OCI-LY7 (cell line): Measurements from ENCODE around the gene CASP9. TPM values are rescaled to one million over a fixed set of nuclear protein-coding genes. Genes with fewer than 3 reads are reported as not detected.

Experiments
- BruUV-seq: library from RNA; stranded (reverse); fragments of 400-500 nt; replicated peaks from 2 replicates; lab custom pipeline; 2021; lab: Mats Ljungman, UMichigan
- CTCF ChIA-PET: fragments of 300-600 bp; sonication (Branson Sonifier 250); formaldehyde crosslinking; loops from one replicate; lab custom pipeline; 2022; ENCODE audit warnings: antibody characterized with exemption; ENCODE audit not compliant: unreplicated experiment; lab: Charles Lee
- POLR2A ChIA-PET: fragments of 300-600 bp; sonication (Branson Sonifier 250); formaldehyde crosslinking; loops from one replicate; lab custom pipeline; 2022; ENCODE audit warnings: antibody characterized with exemption; lab: Charles Lee
- DNase-seq: peaks from one replicate; pipeline ENCODE4 v3.0.0-alpha.2; 2015; ENCODE audit warnings: low spot score
- H2AFZ ChIP-seq: fragments of 200-600 bp; sonication (generic), shearing (Covaris generic); 2 replicates; pipeline ENCODE4 v1.6.1; 2014; ENCODE audit warnings: mild to moderate bottlenecking, antibody characterized with exemption, low read length, moderate library complexity
- H3K27ac ChIP-seq: fragments of 200-600 bp; sonication (generic); 2 replicates; pipeline ENCODE4 v1.5.1; 2014; ENCODE audit warnings: mixed run types, low read depth, mild to moderate bottlenecking, moderate library complexity, low read length, inconsistent platforms; ENCODE audit not compliant: poor library complexity, severe bottlenecking
- H3K36me3 ChIP-seq: fragments of 200-600 bp; sonication (generic); 2 replicates; pipeline ENCODE4 v1.6.1; 2014; ENCODE audit warnings: mild to moderate bottlenecking, antibody characterized with exemption, low read length, moderate library complexity, mixed read lengths; ENCODE audit not compliant: insufficient read depth
- H3K4me1 ChIP-seq: fragments of 200-600 bp; sonication (generic); 2 replicates; pipeline ENCODE4 v1.5.1; 2014; ENCODE audit warnings: mild to moderate bottlenecking, low read length; ENCODE audit not compliant: insufficient read depth, poor library complexity, severe bottlenecking
- H3K4me2 ChIP-seq: fragments of 200-600 bp; sonication (generic); 2 replicates; pipeline ENCODE4 v1.6.1; 2014; ENCODE audit warnings: mild to moderate bottlenecking, low read length
- H3K4me3 ChIP-seq: fragments of 200-600 bp; sonication (generic); 2 replicates; pipeline ENCODE4 v1.5.1; 2014; ENCODE audit warnings: mild to moderate bottlenecking, low read depth, low read length; ENCODE audit not compliant: poor library complexity, severe bottlenecking
- H3K79me2 ChIP-seq: fragments of 200-600 bp; sonication (generic); 2 replicates; pipeline ENCODE4 v1.6.1; 2016; ENCODE audit warnings: low read depth, mild to moderate bottlenecking, low read length, moderate library complexity, mixed read lengths; ENCODE audit not compliant: insufficient read depth
- H3K9me2 ChIP-seq: fragments of 200-600 bp; sonication (generic); 2 replicates; pipeline ENCODE4 v1.6.1; 2016; ENCODE audit warnings: mild to moderate bottlenecking, low read length, mixed read lengths; ENCODE audit not compliant: insufficient read depth
- H3K9me3 ChIP-seq: fragments of 200-600 bp; sonication (generic); 2 replicates; pipeline ENCODE4 v1.6.1; 2014; ENCODE audit warnings: mild to moderate bottlenecking, mixed run types, low read length, mixed read lengths
- H4K20me1 ChIP-seq: fragments of 200-600 bp; sonication (generic); 2 replicates; pipeline ENCODE4 v1.6.1; 2014; ENCODE audit warnings: mild to moderate bottlenecking, antibody characterized with exemption, low read length, moderate library complexity, mixed read lengths; ENCODE audit not compliant: insufficient read depth
- CTCF ChIP-seq: fragments of 200-600 bp; sonication (generic); conservative IDR thresholded peaks from 2 replicates; pipeline ENCODE4 v1.5.1; 2014; ENCODE audit warnings: mild to moderate bottlenecking, antibody characterized with exemption, low read length, moderate library complexity, mixed read lengths
- EZH2phosphoT487 ChIP-seq: fragments of 200-600 bp; sonication (generic); IDR thresholded peaks from 2 replicates; pipeline ENCODE4 v1.6.1; 2018; ENCODE audit warnings: low read depth, borderline replicate concordance, mild to moderate bottlenecking, mixed run types, antibody characterized with exemption, low read length, moderate library complexity, mixed read lengths
- intact Hi-C: fragments of 100-400 bp; cut with micrococcal nuclease; formaldehyde crosslinking; loops from one replicate; pipeline ENCODE4 v1.10.0; 2022; ENCODE audit not compliant: unreplicated experiment
- total RNA-seq, 2 experiments: library from RNA; depleted of rRNA in 1 of 2; stranded (reverse); fragments of >200 nt in 1 of 2; shearing (Covaris generic) in 1 of 2; gene quantifications; 2 replicates each; pipeline ENCODE4 v1.2.3, GENCODE V29; 2014 to 2022

CASP9 gene
- total RNA-seq, 2 experiments from 2014 or later: 14.5 to 17.6 TPM

GRCh38 chr1:15449567-15449966 lies 74.4 kb downstream of the CASP9 start:
- CTCF ChIA-PET: no interaction called here
- H3K9me2 ChIP-seq: no peaks in the 10 kb centered on the region
- no peak for TF ChIP-seq CTCF
- no peak for TF ChIP-seq EZH2phosphoT487
- intact Hi-C loops: no loop called here
- DNase-seq: no peak
- H3K36me3 ChIP-seq: no peaks in the 10 kb centered on the region
- H3K4me1 ChIP-seq: no peaks in the 10 kb centered on the region
- BruUV-seq: no TSS peak
- H2AFZ ChIP-seq: no peak overlapping the region
- no peaks in the 10 kb centered on the region for H3K79me2 ChIP-seq
- no peaks in the 10 kb centered on the region for H3K9me3 ChIP-seq
- POLR2A ChIA-PET: no interaction called here
- no peak overlapping the region for H3K27ac ChIP-seq
- no peak overlapping the region for H3K4me3 ChIP-seq
- H3K4me2 ChIP-seq: no peak overlapping the region
- no peaks in the 10 kb centered on the region for H4K20me1 ChIP-seq

GRCh38 chr1:15448877-15449462 lies 75.0 kb downstream of the CASP9 start:
- H3K9me3 ChIP-seq: no peaks in the 10 kb centered on the region
- ChIA-PET POLR2A (interaction anchor here (0.7 kb wide), 1 partner anchor 201 kb away, joined by 8 read pairs; no protein-coding TSS in a partner anchor), CTCF (no interaction called here)
- DNase-seq: no peak
- intact Hi-C loops: no loop called here
- no peaks in the 10 kb centered on the region for H3K36me3 ChIP-seq
- no peak overlapping the region for H3K4me3 ChIP-seq
- no peak overlapping the region for H3K27ac ChIP-seq
- no peaks in the 10 kb centered on the region for H3K79me2 ChIP-seq
- no peaks in the 10 kb centered on the region for H3K9me2 ChIP-seq
- no peak overlapping the region for H3K4me2 ChIP-seq
- TF ChIP-seq CTCF: no peak
- TF ChIP-seq EZH2phosphoT487: no peak
- no TSS peak for BruUV-seq
- H3K4me1 ChIP-seq: no peaks in the 10 kb centered on the region
- H4K20me1 ChIP-seq: no peaks in the 10 kb centered on the region
- H2AFZ ChIP-seq: no peak overlapping the region

- POLR2A ChIA-PET: no interaction called here
- TF ChIP-seq EZH2phosphoT487 (no peak), CTCF (no peak)
- H3K4me2 ChIP-seq: no peak overlapping the region
- no peaks in the 10 kb centered on the region for H3K36me3 ChIP-seq
- no peak overlapping the region for H3K27ac ChIP-seq
- no peaks in the 10 kb centered on the region for H3K9me2 ChIP-seq
- H2AFZ ChIP-seq: no peak overlapping the region
- H3K4me3 ChIP-seq: no peak overlapping the region
- DNase-seq: no peak
- BruUV-seq: no TSS peak
- intact Hi-C loops: no loop called here
- CTCF ChIA-PET: no interaction called here
- H3K9me3 ChIP-seq: no peaks in the 10 kb centered on the region
- H4K20me1 ChIP-seq: no peaks in the 10 kb centered on the region
- no peaks in the 10 kb centered on the region for H3K4me1 ChIP-seq
- H3K79me2 ChIP-seq: no peaks in the 10 kb centered on the region
Measured at GRCh38 chr1:15446212-15446611, 77.8 kb downstream of the CASP9 start.
